AG04450 (cell line): ENCODE data around the gene CXorf38. TPM values are rescaled to one million over a fixed set of nuclear protein-coding genes. Genes with fewer than 3 reads are reported as not detected.

Experiments used
- CTCF ChIA-PET: fragments of 300-600, 350-600 bp; formaldehyde crosslinking; extraction: SDS; loops from one replicate; lab custom pipeline; 2022; ENCODE audit warnings: antibody characterized with exemption, inconsistent platforms; lab: Charles Lee
- POLR2A ChIA-PET: fragments of 350-600 bp; formaldehyde crosslinking; extraction: SDS; loops from one replicate; lab custom pipeline; 2021; ENCODE audit warnings: antibody characterized with exemption, inconsistent platforms; lab: Yijun Ruan, JAX
- DNase-seq: peaks from one replicate; pipeline ENCODE4 v3.0.0-alpha.2; 2011; ENCODE audit warnings: low read depth, low spot score
- H3K27ac ChIP-seq: one replicate; pipeline ENCODE4 v1.5.1; 2012; ENCODE audit warnings: low read depth, low read length, control low read depth
- H3K27me3 ChIP-seq: one replicate; pipeline ENCODE4 v1.6.0; 2012; ENCODE audit warnings: low read length; ENCODE audit not compliant: control insufficient read depth, insufficient read depth
- H3K4me3 ChIP-seq: 2 replicates; pipeline ENCODE4 v1.5.1; 2011; ENCODE audit warnings: mild to moderate bottlenecking, low read depth, low read length, control low read depth
- H3K9me3 ChIP-seq: 2 replicates; pipeline ENCODE4 v1.5.1; 2012; ENCODE audit warnings: low read length; ENCODE audit not compliant: control insufficient read depth, insufficient read depth
- polyA plus RNA-seq: library from polyadenylated mRNA; depleted of rRNA; stranded (reverse); fragments of >200 nt; gene quantifications from 2 replicates; pipeline ENCODE4 v1.2.3, GENCODE V29; 2011
- TF ChIP-seq, protein P1 (sequence below): IDR thresholded peaks from 2 replicates; pipeline ENCODE4 v1.5.1; 2011; ENCODE audit warnings: low read depth, low read length, control low read depth, inconsistent platforms

Gene CXorf38
- polyA plus RNA-seq, 1 experiment, result 10.1 TPM

DNA sequence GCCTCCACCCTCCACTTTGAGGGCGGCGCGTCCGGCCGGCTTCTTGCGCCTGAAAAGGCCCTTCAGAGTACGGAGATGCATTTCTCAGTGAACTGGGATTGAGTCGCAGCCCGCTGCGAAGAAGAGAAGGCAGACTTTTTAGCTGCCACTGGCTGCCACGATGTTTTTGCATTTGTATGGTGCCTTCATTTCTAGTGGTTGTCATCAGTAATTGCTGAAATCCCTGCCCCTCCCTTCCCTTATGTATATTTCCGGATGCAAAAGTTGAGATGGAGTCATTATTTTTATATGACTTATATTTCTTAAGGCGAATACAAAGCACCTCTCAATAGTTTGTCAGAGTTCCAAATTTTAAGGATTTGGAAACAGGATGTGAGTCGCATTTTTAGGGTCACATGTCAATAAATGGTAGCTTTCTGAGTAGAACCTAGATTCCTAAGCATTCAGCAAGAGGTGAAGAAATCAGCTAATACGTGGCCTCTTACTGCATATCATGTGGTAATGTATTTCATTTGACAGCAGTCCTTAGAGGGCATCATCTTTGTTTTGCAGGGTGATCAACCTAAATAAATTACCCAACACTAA, 65.9 kb downstream of the CXorf38 start:
- peak overlapping the region; percentile 84 for H3K4me3 ChIP-seq
- POLR2A ChIA-PET, result no interaction called here
- TF ChIP-seq, protein P1, sequence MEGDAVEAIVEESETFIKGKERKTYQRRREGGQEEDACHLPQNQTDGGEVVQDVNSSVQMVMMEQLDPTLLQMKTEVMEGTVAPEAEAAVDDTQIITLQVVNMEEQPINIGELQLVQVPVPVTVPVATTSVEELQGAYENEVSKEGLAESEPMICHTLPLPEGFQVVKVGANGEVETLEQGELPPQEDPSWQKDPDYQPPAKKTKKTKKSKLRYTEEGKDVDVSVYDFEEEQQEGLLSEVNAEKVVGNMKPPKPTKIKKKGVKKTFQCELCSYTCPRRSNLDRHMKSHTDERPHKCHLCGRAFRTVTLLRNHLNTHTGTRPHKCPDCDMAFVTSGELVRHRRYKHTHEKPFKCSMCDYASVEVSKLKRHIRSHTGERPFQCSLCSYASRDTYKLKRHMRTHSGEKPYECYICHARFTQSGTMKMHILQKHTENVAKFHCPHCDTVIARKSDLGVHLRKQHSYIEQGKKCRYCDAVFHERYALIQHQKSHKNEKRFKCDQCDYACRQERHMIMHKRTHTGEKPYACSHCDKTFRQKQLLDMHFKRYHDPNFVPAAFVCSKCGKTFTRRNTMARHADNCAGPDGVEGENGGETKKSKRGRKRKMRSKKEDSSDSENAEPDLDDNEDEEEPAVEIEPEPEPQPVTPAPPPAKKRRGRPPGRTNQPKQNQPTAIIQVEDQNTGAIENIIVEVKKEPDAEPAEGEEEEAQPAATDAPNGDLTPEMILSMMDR, result no peak
- H3K27ac ChIP-seq, result peak overlapping the region; percentile 52
- CTCF ChIA-PET, result interaction anchor here (1.4 kb wide), 1 partner anchor 37 kb away, joined by 3 read pairs; no protein-coding TSS in a partner anchor
- no peak for DNase-seq
- no peaks in the 10 kb centered on the region for H3K9me3 ChIP-seq
- H3K27me3 ChIP-seq, result no peaks in the 10 kb centered on the region

DNA sequence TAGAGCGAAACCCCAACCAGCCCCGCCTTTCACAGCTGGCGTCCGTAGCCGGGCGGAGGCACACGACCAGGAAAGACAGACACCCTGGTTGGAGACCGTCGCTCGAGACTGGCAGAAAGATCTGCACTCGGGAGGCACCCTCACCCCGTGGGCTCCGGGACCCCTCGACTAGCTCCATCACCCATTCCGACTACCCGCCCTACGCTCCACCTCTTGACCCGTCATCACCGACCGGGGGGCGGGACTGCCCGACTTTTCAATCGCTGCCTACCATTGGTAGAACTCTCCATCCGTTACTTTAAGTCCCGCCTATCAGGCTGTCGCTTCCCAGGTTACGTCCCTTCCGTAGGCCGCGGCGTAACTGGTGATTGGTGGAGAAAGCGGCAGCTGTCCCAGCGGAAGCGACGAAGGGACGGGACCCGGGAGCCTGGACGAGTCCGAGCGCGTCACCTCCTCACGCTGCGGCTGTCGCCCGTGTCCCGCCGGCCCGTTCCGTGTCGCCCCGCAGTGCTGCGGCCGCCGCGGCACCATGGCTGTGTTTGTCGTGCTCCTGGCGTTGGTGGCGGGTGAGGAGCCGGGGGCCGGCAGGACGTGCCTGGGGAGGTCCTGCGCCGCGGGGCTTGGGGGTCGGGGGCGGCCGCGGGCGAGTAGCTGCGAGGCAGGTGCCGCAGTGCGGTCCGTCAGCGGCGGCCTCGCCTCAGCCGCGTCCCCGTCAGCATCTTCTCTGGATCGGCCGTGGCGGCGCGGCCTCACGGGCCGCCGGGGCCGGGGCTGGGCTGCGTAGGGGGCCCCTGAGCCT, 66.6 kb downstream of the CXorf38 start, which contains the start of gene ATP6AP2:
Gene ATP6AP2 (plus strand): TSS at position 434 of the 799 bp plus-strand sequence. CDS start 96 bp downstream, at position 530.
- CTCF ChIA-PET, result interaction anchor here (1.4 kb wide), 1 partner anchor 37 kb away, joined by 3 read pairs; no protein-coding TSS in a partner anchor
- TF ChIP-seq, protein P1, result no peak
- peak within 1 kb of the TSS; percentile 84 for H3K4me3 ChIP-seq
- no peaks in the 10 kb centered on the region for H3K9me3 ChIP-seq
- DNase-seq, result peak; percentile 74
- H3K27me3 ChIP-seq, result no peaks in the 10 kb centered on the region
- POLR2A ChIA-PET, result no interaction called here
- peak within 1 kb of the TSS; percentile 52 for H3K27ac ChIP-seq

DNA sequence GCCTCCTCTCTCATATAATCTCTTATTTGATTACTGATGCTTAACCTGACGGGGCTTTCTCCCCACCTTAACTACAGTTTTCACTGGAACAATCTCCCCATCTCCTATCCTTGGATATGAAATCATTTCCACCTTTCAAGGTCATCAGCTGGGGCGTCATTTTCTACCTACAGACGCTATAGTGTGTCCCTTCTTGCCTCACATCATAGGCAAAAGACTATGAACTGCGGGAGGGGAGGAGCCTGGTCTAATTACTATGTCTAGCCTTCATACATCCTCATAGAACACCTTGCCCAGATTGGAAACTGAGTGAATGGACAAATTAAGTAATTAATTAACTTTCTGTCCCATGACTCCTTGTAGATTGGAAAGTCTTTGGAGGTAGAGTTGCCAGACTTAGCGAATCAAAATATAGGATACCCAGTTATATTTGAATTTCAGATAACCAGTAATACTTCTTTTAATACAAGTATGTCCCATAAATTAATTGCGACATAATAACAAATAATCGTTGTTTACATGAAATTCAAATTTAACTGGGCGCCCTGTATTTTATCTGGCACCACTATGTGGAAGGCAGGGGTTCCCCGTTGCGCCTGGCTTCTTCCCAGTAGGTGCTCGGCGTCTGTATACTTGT, 67.3 kb downstream of the CXorf38 start:
- H3K9me3 ChIP-seq, result no peaks in the 10 kb centered on the region
- TF ChIP-seq, protein P1, result no peak
- ChIA-PET POLR2A (no interaction called here), CTCF (no interaction called here)
- no peaks in the 10 kb centered on the region for H3K27me3 ChIP-seq
- H3K27ac ChIP-seq, result no peak overlapping the region
- H3K4me3 ChIP-seq, result peak overlapping the region; percentile 84
- DNase-seq, result no peak

DNA sequence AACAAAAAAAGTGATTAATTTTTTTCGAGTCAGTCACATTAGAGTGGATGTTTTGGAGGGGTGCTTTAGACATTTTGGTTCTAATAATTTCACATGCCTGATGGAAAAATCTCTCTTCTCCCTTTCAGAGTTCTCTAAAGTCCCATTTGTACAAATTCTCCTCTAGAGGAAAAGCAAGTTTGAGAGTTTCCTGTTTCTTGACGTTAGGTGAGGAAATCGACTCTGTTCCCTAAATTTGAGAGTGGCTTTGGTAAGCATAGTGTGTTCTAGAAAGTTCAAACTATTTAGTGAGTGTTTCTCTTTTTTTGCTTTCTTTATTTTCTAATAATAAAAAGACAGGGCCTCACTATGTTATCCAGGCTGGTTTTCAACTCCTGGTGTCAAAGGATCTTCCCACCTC, 68.2 kb downstream of the CXorf38 start:
- no peak overlapping the region for H3K4me3 ChIP-seq
- TF ChIP-seq, protein P1, result no peak
- POLR2A ChIA-PET, result no interaction called here
- no peaks in the 10 kb centered on the region for H3K27me3 ChIP-seq
- no peak for DNase-seq
- no peaks in the 10 kb centered on the region for H3K9me3 ChIP-seq
- CTCF ChIA-PET, result no interaction called here
- no peak overlapping the region for H3K27ac ChIP-seq
